Thoracic aorta (tissue), 2 donors: Measurements from ENCODE around the gene VPS13A. TPM values are rescaled to one million over a fixed set of nuclear protein-coding genes. Genes with fewer than 3 reads are reported as not detected.
A peak's percentile ranks its signal among the peaks of the same experiment; 100 is the strongest.

Experiments used
- ATAC-seq: fragments of 150-250 bp; one replicate; pipeline ENCODE4 v1.8.0; 2017; ENCODE audit warnings: low read depth; ENCODE audit not compliant: insufficient number of reproducible peaks, low FRiP score
- DNase-seq: peaks from one replicate; pipeline ENCODE4 v3.0.0-alpha.2; 2020; ENCODE audit warnings: low spot score
- H3K27ac ChIP-seq, 2 donors: fragments of 200-600 bp; sonication (generic); 1 replicate in 1 of 2; 2 replicates in 1 of 2; pipeline ENCODE4 v1.5.1; 2016; ENCODE audit warnings: mild to moderate bottlenecking in 2 of 2, moderate library complexity in 2 of 2
- H3K27me3 ChIP-seq: fragments of 200-600 bp; sonication (generic); replicated peaks from 2 replicates; pipeline ENCODE4 v1.6.0; 2016; ENCODE audit warnings: mild to moderate bottlenecking; ENCODE audit not compliant: insufficient read depth
- H3K36me3 ChIP-seq: fragments of 200-600 bp; sonication (generic); one replicate; pipeline ENCODE4 v1.5.1; 2016
- H3K4me1 ChIP-seq, 2 donors: fragments of 200-600 bp; sonication (generic); 1 replicate in 1 of 2; 2 replicates in 1 of 2; pipeline versions ENCODE4 v1.5.1 to v1.6.0; 2016; ENCODE audit warnings: low read depth in 2 of 2, mild to moderate bottlenecking in 1 of 2; ENCODE audit not compliant: control insufficient read depth in 1 of 2
- H3K4me3 ChIP-seq: fragments of 200-600 bp; sonication (generic); 2 replicates; pipeline ENCODE4 v1.5.1; 2016; ENCODE audit warnings: mild to moderate bottlenecking
- H3K9me3 ChIP-seq: fragments of 200-600 bp; sonication (generic); 2 replicates; pipeline ENCODE4 v1.5.1; 2016
- total RNA-seq, 2 donors: library from RNA; depleted of rRNA; stranded (reverse); fragments of >200 nt; gene quantifications; one replicate each; pipeline versions ENCODE4 v1.1.0 to v1.2.3, GENCODE V29; 2016
- TF ChIP-seq, protein P1 (sequence below): fragments of 200-600 bp; sonication (generic); IDR thresholded peaks from one replicate; pipeline ENCODE4 v1.5.1; 2019; ENCODE audit warnings: antibody characterized with exemption

Gene VPS13A
- total RNA-seq, 2 donors from 2014 or later: 54.8 to 94.8 TPM

DNA sequence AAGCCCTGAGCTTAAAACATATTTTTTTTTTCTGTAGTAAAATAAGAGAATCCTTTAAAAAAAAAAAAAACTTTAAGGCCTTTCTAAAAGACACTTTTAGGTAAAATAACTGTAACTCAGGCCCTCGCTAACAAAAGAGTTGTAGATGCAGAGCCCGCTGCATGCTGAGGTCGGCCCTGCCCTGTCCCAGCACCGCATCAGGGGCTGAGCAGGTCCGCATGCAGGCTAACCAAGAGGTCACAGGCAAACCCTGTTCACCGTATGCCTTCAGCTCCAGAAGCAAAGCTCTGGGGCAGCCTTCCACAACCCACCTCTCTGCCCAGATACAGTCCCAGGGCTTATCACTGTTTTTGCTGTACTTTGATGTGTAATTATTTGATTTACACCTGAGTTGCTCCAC, 254.7 kb downstream of the VPS13A start:
- no peak for ATAC-seq
- TF ChIP-seq, protein P1, sequence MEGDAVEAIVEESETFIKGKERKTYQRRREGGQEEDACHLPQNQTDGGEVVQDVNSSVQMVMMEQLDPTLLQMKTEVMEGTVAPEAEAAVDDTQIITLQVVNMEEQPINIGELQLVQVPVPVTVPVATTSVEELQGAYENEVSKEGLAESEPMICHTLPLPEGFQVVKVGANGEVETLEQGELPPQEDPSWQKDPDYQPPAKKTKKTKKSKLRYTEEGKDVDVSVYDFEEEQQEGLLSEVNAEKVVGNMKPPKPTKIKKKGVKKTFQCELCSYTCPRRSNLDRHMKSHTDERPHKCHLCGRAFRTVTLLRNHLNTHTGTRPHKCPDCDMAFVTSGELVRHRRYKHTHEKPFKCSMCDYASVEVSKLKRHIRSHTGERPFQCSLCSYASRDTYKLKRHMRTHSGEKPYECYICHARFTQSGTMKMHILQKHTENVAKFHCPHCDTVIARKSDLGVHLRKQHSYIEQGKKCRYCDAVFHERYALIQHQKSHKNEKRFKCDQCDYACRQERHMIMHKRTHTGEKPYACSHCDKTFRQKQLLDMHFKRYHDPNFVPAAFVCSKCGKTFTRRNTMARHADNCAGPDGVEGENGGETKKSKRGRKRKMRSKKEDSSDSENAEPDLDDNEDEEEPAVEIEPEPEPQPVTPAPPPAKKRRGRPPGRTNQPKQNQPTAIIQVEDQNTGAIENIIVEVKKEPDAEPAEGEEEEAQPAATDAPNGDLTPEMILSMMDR: no peak
- no peaks in the 10 kb centered on the region for H3K4me1 ChIP-seq
- H3K36me3 ChIP-seq: no peaks in the 10 kb centered on the region
- H3K27me3 ChIP-seq: no peaks in the 10 kb centered on the region
- H3K27ac ChIP-seq: no peak overlapping the region
- no peaks in the 10 kb centered on the region for H3K9me3 ChIP-seq
- no peak overlapping the region for H3K4me3 ChIP-seq
- DNase-seq: no peak

DNA sequence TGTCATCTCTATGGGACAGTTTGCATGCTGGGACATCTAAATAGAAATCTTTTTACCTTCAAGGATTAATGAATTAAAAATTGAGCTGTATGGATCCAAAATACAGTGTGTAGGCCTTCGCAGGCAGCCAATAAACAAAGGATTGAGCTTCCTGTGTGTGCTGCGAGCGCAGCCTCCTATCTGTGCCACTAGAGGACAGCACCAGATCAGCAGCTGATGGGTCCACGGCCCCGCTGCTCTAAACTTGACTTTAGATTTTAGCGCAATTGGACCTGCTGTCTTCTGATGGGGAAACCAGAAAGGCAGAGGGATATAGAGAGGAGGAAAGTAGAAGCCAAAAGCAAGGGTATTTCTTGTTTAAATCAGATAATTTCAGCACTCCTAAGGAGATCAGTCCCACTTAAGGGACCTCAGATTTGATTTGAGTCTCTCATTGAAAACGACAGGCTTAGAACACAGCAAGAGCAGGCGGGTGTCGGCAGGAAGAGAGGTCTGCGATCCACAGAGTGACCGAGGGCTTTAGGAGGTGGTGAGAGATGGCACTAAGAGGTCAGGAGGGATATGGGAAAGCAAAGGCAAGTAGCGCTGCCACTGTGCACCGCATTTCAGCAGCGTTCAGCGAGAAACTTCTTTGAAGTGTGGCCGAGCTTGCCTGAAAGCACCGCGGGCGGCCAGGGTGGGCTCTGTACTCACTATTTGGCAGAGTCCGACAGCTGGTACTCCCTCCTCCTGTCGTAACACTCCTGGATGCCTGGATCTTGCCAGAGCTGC, 256.5 kb downstream of the VPS13A start:
- H3K4me1 ChIP-seq: no peaks in the 10 kb centered on the region
- H3K36me3 ChIP-seq: no peaks in the 10 kb centered on the region
- no peak overlapping the region for H3K27ac ChIP-seq
- DNase-seq (no peak), ATAC-seq (no peak)
- TF ChIP-seq, protein P1: peak; percentile 84
- H3K27me3 ChIP-seq: no peaks in the 10 kb centered on the region
- no peaks in the 10 kb centered on the region for H3K9me3 ChIP-seq
- no peak overlapping the region for H3K4me3 ChIP-seq

DNA sequence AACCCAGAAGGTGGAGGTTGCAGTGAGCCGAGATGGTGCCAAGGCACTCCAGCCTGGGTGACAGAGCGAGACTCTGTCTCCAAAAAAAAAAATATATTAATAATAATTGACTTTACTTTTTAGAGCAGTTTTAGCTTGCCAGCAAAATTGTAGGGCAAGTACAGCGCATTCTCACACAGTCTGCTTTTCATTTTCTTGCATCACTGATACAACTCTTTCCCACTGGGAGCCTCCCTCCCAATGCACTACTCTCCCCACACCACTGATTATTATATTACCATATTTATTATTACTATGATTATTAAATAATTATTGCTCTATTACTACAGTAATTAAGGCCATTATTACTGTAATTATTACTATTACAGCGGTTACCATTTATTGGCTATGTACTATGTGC, 257.9 kb downstream of the VPS13A start:
- ATAC-seq (no peak), DNase-seq (no peak)
- TF ChIP-seq, protein P1: no peak
- H3K27me3 ChIP-seq: no peaks in the 10 kb centered on the region
- H3K4me3 ChIP-seq: no peak overlapping the region
- H3K4me1 ChIP-seq: no peaks in the 10 kb centered on the region
- no peak overlapping the region for H3K27ac ChIP-seq
- H3K9me3 ChIP-seq: no peaks in the 10 kb centered on the region
- no peaks in the 10 kb centered on the region for H3K36me3 ChIP-seq

DNA sequence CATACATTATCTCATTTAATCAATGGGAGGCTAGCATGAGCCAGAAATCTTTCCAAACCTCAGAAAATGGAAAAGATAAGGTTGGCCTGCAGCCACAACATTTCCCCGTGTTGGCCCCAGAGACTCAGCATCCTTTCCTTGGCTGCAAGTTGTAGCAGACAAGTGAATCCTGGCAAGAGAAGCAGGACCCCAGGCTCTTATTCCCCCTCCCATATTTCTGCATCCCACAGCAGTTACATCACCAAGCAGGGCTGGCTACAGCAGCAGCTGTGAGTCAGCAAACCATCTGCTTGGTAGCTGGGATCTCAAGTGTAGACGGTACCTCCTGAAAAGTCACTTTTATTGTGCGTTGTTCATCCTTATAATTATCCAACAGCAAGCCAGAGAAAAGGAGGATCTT, 258.4 kb downstream of the VPS13A start:
- no peaks in the 10 kb centered on the region for H3K27me3 ChIP-seq
- no peaks in the 10 kb centered on the region for H3K9me3 ChIP-seq
- H3K4me1 ChIP-seq: no peaks in the 10 kb centered on the region
- H3K4me3 ChIP-seq: no peak overlapping the region
- H3K36me3 ChIP-seq: no peaks in the 10 kb centered on the region
- no peak overlapping the region for H3K27ac ChIP-seq
- TF ChIP-seq, protein P1: no peak
- ATAC-seq (no peak), DNase-seq (no peak)

DNA sequence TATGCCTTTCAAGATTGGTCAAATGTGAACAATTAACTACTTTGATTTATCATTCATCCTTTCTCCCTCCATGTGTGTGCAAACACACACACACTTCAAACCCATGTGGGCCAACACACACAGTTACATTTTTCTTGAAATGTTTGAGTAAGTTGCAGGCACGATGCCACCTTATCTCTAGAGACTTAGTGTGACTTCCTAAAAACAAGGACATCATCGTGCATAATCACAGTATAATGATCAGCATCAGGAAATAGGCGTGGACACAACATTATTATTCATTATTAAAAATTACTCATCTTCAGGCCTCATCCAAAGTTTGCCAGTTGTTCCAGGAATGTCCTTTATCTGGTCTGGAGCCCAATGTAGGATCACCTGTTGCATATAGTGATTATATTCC, 261.3 kb downstream of the VPS13A start:
- Histone ChIP-seq H3K4me3 (no peak overlapping the region), H3K27me3 (no peaks in the 10 kb centered on the region), H3K4me1 (no peaks in the 10 kb centered on the region), H3K36me3 (no peaks in the 10 kb centered on the region), H3K9me3 (no peaks in the 10 kb centered on the region), H3K27ac (no peak overlapping the region)
- ATAC-seq (no peak), DNase-seq (no peak)
- TF ChIP-seq, protein P1: no peak
